Measurements from ENCODE around the gene CLIC3.

The CLIC3 gene

DNA sequence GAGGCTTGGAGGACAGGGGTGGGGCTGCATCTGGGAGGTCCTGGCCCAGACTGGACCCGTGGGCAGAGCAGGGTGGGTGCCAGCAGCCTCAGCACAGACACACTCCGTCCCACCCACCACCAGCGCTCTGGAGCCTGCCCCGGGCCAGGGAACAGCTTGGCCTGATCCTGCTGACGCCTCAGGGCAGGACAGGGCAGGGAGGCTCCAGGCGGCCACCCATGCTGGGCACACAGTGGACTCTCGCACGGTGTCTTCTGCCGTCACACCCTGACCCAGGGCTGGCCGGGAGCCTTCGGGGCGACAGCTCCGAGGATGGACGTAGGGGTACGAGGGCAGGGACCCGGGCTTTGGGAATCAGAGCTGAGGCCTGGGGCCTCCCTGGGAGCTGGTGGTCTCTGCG is 27.2 kb downstream of the CLIC3 start:
- Histone ChIP-seq H3K4me3 (ENCODE audit: low read depth in 1 of 2, low read length in 2 of 2) (no peak overlapping the region), H3K36me3 (ENCODE audit: insufficient read depth, low read length) (no peaks in the 10 kb centered on the region), H2AFZ (ENCODE audit: low read depth, low read length) (no peak overlapping the region), H3K27ac (ENCODE audit: low read length) (no peak overlapping the region), H4K20me1 (ENCODE audit: insufficient read depth, low read length) (no peaks in the 10 kb centered on the region), H3K9me3 (ENCODE audit: insufficient read depth, low read length, severe bottlenecking) (no peaks in the 10 kb centered on the region), H3K9ac (ENCODE audit: low read depth, low read length) (no peak overlapping the region), H3K4me1 (ENCODE audit: insufficient read depth, low read length) (peaks cover 9% of the 10 kb centered on the region), H3K79me2 (ENCODE audit: insufficient read depth, low read length) (no peaks in the 10 kb centered on the region), H3K4me2 (ENCODE audit: insufficient read depth, low read length) (no peak overlapping the region), H3K27me3 (ENCODE audit: insufficient read depth, low read length, poor library complexity) (peaks cover 8% of the 10 kb centered on the region)
- ATAC-seq (ENCODE audit: insufficient read depth, low read depth) (no peak), DNase-seq (no peak)
- TF ChIP-seq, protein P1, sequence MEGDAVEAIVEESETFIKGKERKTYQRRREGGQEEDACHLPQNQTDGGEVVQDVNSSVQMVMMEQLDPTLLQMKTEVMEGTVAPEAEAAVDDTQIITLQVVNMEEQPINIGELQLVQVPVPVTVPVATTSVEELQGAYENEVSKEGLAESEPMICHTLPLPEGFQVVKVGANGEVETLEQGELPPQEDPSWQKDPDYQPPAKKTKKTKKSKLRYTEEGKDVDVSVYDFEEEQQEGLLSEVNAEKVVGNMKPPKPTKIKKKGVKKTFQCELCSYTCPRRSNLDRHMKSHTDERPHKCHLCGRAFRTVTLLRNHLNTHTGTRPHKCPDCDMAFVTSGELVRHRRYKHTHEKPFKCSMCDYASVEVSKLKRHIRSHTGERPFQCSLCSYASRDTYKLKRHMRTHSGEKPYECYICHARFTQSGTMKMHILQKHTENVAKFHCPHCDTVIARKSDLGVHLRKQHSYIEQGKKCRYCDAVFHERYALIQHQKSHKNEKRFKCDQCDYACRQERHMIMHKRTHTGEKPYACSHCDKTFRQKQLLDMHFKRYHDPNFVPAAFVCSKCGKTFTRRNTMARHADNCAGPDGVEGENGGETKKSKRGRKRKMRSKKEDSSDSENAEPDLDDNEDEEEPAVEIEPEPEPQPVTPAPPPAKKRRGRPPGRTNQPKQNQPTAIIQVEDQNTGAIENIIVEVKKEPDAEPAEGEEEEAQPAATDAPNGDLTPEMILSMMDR (IDR thresholded peaks at IDR 0.05; ENCODE audit: borderline replicate concordance, extremely low read depth, low read length, poor library complexity, severe bottlenecking): no peak
- TF ChIP-seq EZH2 (IDR thresholded peaks at IDR 0.05; ENCODE audit: borderline replicate concordance, low read depth, low read length, severe bottlenecking): no peak

DNA sequence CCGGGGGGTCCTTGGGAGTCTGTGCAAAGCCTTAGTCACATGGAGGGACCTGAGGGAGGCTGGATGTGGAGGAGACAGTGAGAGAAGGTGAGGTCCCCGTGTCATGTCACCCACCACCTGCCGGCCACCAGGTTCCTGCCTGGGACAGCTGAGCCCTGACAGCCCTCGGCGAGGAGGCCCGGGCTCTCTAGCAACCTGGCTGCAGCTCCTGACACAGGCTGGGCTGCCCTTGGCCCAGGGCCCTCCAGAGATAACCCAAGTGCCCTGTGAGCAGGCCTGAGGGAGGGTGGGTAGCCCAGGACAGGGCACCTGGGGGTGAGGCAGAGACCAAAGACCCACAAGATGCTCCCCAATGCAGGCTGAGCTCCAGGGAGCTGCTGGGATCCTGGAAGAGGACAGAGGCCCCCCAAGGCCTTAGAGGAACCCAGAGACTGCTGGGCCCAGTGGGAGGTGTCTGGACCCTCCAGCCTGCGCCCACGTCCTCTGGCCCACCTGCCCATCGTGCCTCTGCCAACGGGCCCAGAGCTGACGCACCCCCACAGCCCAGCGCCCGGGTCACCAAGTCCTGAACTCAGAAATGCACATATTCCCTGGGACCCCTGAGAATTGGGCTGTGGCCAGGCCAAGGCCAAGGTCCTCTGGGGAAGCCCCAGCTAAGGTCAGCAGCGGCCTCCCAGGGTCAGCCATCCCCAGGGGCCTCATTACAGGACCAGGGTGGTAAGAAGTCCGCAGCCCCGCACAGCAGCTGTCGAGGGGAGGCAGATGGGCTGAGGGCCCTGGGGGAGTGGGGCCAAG is 27.8 kb downstream of the CLIC3 start:
- Histone ChIP-seq H3K36me3 (ENCODE audit: insufficient read depth, low read length) (no peaks in the 10 kb centered on the region), H3K4me3 (ENCODE audit: low read depth in 1 of 2, low read length in 2 of 2) (no peak overlapping the region), H3K9ac (ENCODE audit: low read depth, low read length) (no peak overlapping the region), H3K9me3 (ENCODE audit: insufficient read depth, low read length, severe bottlenecking) (no peaks in the 10 kb centered on the region), H3K27me3 (ENCODE audit: insufficient read depth, low read length, poor library complexity) (peaks cover 8% of the 10 kb centered on the region), H3K27ac (ENCODE audit: low read length) (no peak overlapping the region), H2AFZ (ENCODE audit: low read depth, low read length) (no peak overlapping the region), H4K20me1 (ENCODE audit: insufficient read depth, low read length) (no peaks in the 10 kb centered on the region), H3K79me2 (ENCODE audit: insufficient read depth, low read length) (no peaks in the 10 kb centered on the region), H3K4me1 (ENCODE audit: insufficient read depth, low read length) (peaks cover 9% of the 10 kb centered on the region), H3K4me2 (ENCODE audit: insufficient read depth, low read length) (no peak overlapping the region)
- TF ChIP-seq, protein P1 (IDR thresholded peaks at IDR 0.05; ENCODE audit: borderline replicate concordance, extremely low read depth, low read length, poor library complexity, severe bottlenecking): no peak
- no peak for TF ChIP-seq EZH2 (IDR thresholded peaks at IDR 0.05; ENCODE audit: borderline replicate concordance, low read depth, low read length, severe bottlenecking)
- no peak for DNase-seq
- ATAC-seq (ENCODE audit: insufficient read depth, low read depth): no peak

DNA sequence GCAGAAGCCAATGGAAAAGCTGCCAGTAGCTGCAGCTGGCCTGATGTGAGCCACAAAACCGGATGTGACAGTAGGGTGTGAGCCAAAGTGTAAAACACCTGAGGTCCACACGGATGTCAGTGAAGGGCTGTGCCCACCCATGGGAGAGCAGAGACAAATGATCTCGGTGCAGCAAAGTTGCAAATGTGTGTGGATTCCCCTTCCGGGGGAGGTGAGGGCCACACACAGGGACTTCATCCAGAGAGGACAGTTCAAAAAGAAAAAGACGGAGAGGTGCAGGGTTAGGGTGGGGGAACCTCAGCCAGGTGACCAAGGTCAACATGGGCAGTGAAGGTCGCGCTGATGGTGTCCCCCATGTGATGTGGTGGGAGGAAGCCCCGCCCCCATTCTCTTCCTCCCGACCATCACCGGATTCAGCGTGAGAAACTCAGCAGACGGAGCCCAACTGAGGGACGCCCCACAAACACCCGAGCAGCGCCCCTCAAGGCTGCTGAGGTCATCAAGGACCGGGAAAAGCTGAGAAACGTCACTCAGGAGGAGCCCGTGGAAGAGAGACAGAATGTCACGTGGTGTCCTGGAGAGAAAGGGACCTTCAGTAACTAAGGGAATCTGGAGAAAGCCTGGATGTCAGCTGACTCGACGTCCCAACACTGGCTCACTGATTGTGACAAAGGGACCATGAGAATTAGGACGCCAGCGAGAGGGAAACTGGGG is 30.4 kb downstream of the CLIC3 start:
- Histone ChIP-seq H3K79me2 (ENCODE audit: insufficient read depth, low read length) (no peaks in the 10 kb centered on the region), H3K9me3 (ENCODE audit: insufficient read depth, low read length, severe bottlenecking) (no peaks in the 10 kb centered on the region), H3K9ac (ENCODE audit: low read depth, low read length) (no peak overlapping the region), H3K36me3 (ENCODE audit: insufficient read depth, low read length) (no peaks in the 10 kb centered on the region), H3K4me3 (ENCODE audit: low read depth in 1 of 2, low read length in 2 of 2) (no peak overlapping the region), H4K20me1 (ENCODE audit: insufficient read depth, low read length) (no peaks in the 10 kb centered on the region), H3K27me3 (ENCODE audit: insufficient read depth, low read length, poor library complexity) (peaks cover 8% of the 10 kb centered on the region), H2AFZ (ENCODE audit: low read depth, low read length) (no peak overlapping the region), H3K4me1 (ENCODE audit: insufficient read depth, low read length) (peaks cover 9% of the 10 kb centered on the region), H3K27ac (ENCODE audit: low read length) (no peak overlapping the region), H3K4me2 (ENCODE audit: insufficient read depth, low read length) (0 out of 2 replicates have a peak overlapping the region, but pooled peaks have one; percentile 12)
- no peak for TF ChIP-seq EZH2 (IDR thresholded peaks at IDR 0.05; ENCODE audit: borderline replicate concordance, low read depth, low read length, severe bottlenecking)
- TF ChIP-seq, protein P1 (IDR thresholded peaks at IDR 0.05; ENCODE audit: borderline replicate concordance, extremely low read depth, low read length, poor library complexity, severe bottlenecking): no peak
- ATAC-seq (ENCODE audit: insufficient read depth, low read depth): peak; percentile 71
- peak; percentile 54 for DNase-seq

Data from DND-41 (cell line).